H9 (cell line): ENCODE data around the gene STAT2. TPM values are rescaled to one million over a fixed set of nuclear protein-coding genes. Genes with fewer than 3 reads are reported as not detected.

Experiments used
- DNase-seq: peaks from one replicate; pipeline ENCODE4 v3.0.0-alpha.2; 2017
- H2AFZ ChIP-seq: one replicate; pipeline ENCODE4 v1.6.1; 2013; ENCODE audit warnings: mild to moderate bottlenecking, low read length, control low read depth, moderate library complexity
- H2AK5ac ChIP-seq: 2 replicates; pipeline ENCODE4 v1.6.1; 2013; ENCODE audit warnings: low read length, control low read depth, mixed read lengths; ENCODE audit not compliant: insufficient read length
- H2BK120ac ChIP-seq: one replicate; pipeline ENCODE4 v1.6.1; 2013; ENCODE audit warnings: low read depth, mild to moderate bottlenecking, low read length, control low read depth, inconsistent platforms; ENCODE audit not compliant: poor library complexity, severe bottlenecking
- H2BK12ac ChIP-seq: 2 replicates; pipeline ENCODE4 v1.6.1; 2013; ENCODE audit warnings: low read length, control low read depth, mixed read lengths, low read depth; ENCODE audit not compliant: insufficient read length
- H2BK15ac ChIP-seq: 2 replicates; pipeline ENCODE4 v1.6.1; 2013; ENCODE audit warnings: low read depth, low read length, control low read depth
- H2BK20ac ChIP-seq: one replicate; pipeline ENCODE4 v1.6.1; 2013; ENCODE audit warnings: low read depth, mild to moderate bottlenecking, low read length, control low read depth, inconsistent platforms; ENCODE audit not compliant: poor library complexity, severe bottlenecking
- H2BK5ac ChIP-seq: 2 replicates; pipeline ENCODE4 v1.6.1; 2013; ENCODE audit warnings: low read length, control low read depth, mixed read lengths; ENCODE audit not compliant: insufficient read length
- H3K14ac ChIP-seq: 2 replicates; pipeline ENCODE4 v1.6.1; 2013; ENCODE audit warnings: low read length, control low read depth; ENCODE audit not compliant: insufficient read depth
- H3K18ac ChIP-seq: 2 replicates; pipeline ENCODE4 v1.6.1; 2013; ENCODE audit warnings: low read depth, mild to moderate bottlenecking, mixed read lengths, low read length, control low read depth; ENCODE audit not compliant: insufficient read length
- H3K23ac ChIP-seq: 2 replicates; pipeline ENCODE4 v1.6.1; 2013; ENCODE audit warnings: low read length, control low read depth, mixed read lengths, low read depth; ENCODE audit not compliant: insufficient read length
- H3K23me2 ChIP-seq: 2 replicates; pipeline ENCODE4 v1.6.1; 2013; ENCODE audit warnings: low read depth, mild to moderate bottlenecking, mixed read lengths, low read length, control low read depth; ENCODE audit not compliant: insufficient read length, poor library complexity, severe bottlenecking
- H3K27ac ChIP-seq: 2 replicates; pipeline ENCODE4 v1.5.1; 2013; ENCODE audit warnings: low read length, control low read depth, mixed read lengths, low read depth; ENCODE audit not compliant: insufficient read length
- H3K27me3 ChIP-seq: 2 replicates; pipeline ENCODE4 v1.6.1; 2013; ENCODE audit warnings: low read length, control low read depth, inconsistent platforms; ENCODE audit not compliant: insufficient read depth
- H3K4ac ChIP-seq: 2 replicates; pipeline ENCODE4 v1.6.1; 2013; ENCODE audit warnings: low read depth, mild to moderate bottlenecking, control low read depth, inconsistent platforms, low read length, moderate library complexity
- H3K4me1 ChIP-seq: 2 replicates; pipeline ENCODE4 v1.6.1; 2013; ENCODE audit warnings: low read length, control low read depth, inconsistent platforms; ENCODE audit not compliant: insufficient read depth
- H3K4me2 ChIP-seq: 2 replicates; pipeline ENCODE4 v1.6.1; 2013; ENCODE audit warnings: low read length, control low read depth, mixed read lengths; ENCODE audit not compliant: insufficient read length, insufficient read depth
- H3K56ac ChIP-seq: 2 replicates; pipeline ENCODE4 v1.6.1; 2013; ENCODE audit warnings: low read depth, mild to moderate bottlenecking, mixed read lengths, low read length, control low read depth; ENCODE audit not compliant: insufficient read length
- H3K79me1 ChIP-seq: 2 replicates; pipeline ENCODE4 v1.6.1; 2013; ENCODE audit warnings: low read depth, mild to moderate bottlenecking, moderate library complexity, low read length, control low read depth, inconsistent platforms; ENCODE audit not compliant: insufficient read depth, poor library complexity, severe bottlenecking
- H3K79me2 ChIP-seq: 2 replicates; pipeline ENCODE4 v1.6.1; 2013; ENCODE audit warnings: low read length, control low read depth, inconsistent platforms; ENCODE audit not compliant: insufficient read depth
- H3K9ac ChIP-seq: 2 replicates; pipeline ENCODE4 v1.6.1; 2013; ENCODE audit warnings: low read length, control low read depth, mixed read lengths; ENCODE audit not compliant: insufficient read length; ENCODE audit errors: extremely low read depth
- H3K9me3 ChIP-seq: one replicate; pipeline ENCODE4 v1.6.1; 2013; ENCODE audit warnings: low read depth, low read length, inconsistent platforms; ENCODE audit not compliant: control insufficient read depth
- H3T11ph ChIP-seq: one replicate; pipeline ENCODE4 v1.6.1; 2013; ENCODE audit warnings: mild to moderate bottlenecking, low read length, control low read depth, inconsistent platforms
- H4K20me1 ChIP-seq: one replicate; pipeline ENCODE4 v1.6.1; 2013; ENCODE audit not compliant: control insufficient read depth, insufficient read length, insufficient read depth
- H4K5ac ChIP-seq: 2 replicates; pipeline ENCODE4 v1.6.1; 2013; ENCODE audit warnings: low read depth, mild to moderate bottlenecking, mixed read lengths, low read length, control low read depth; ENCODE audit not compliant: insufficient read length
- H4K8ac ChIP-seq: replicated peaks from 2 replicates; pipeline ENCODE4 v1.6.1; 2013; ENCODE audit warnings: low read length, control low read depth, mixed read lengths, low read depth; ENCODE audit not compliant: insufficient read length
- H4K91ac ChIP-seq: 2 replicates; pipeline ENCODE4 v1.6.1; 2013; ENCODE audit warnings: low read depth, mild to moderate bottlenecking, moderate library complexity, mixed read lengths, low read length, control low read depth; ENCODE audit not compliant: insufficient read length
- H3K27ac Mint-ChIP-seq, 3 experiments: 2 replicates in 2 of 3; 3 replicates in 1 of 3; pipeline ENCODE4 v1.8.0; 2020 to 2021; ENCODE audit warnings: mixed read lengths in 3 of 3, mild to moderate bottlenecking in 1 of 3, moderate library complexity in 1 of 3
- H3K27me3 Mint-ChIP-seq: 2 replicates; pipeline ENCODE4 v1.8.0; 2021; ENCODE audit warnings: low read depth, mild to moderate bottlenecking, moderate library complexity, mixed read lengths
- H3K36me3 Mint-ChIP-seq, 3 experiments: 2 replicates in 2 of 3; 3 replicates in 1 of 3; pipeline ENCODE4 v1.8.0; 2020 to 2021; ENCODE audit warnings: low read depth in 3 of 3, mixed read lengths in 3 of 3; ENCODE audit not compliant: insufficient read depth in 1 of 3
- H3K4me1 Mint-ChIP-seq, 2 experiments: 2 replicates each; pipeline ENCODE4 v1.8.0; 2020; ENCODE audit warnings: mixed read lengths in 2 of 2
- H3K4me3 Mint-ChIP-seq, 2 experiments: 2 replicates in 1 of 2; 3 replicates in 1 of 2; pipeline ENCODE4 v1.8.0; 2020 to 2021; ENCODE audit warnings: mild to moderate bottlenecking in 2 of 2, mixed read lengths in 2 of 2, moderate library complexity in 1 of 2
- H3K9me3 Mint-ChIP-seq, 2 experiments: 2 replicates in 1 of 2; 3 replicates in 1 of 2; pipeline ENCODE4 v1.8.0; 2020; ENCODE audit warnings: mild to moderate bottlenecking in 2 of 2, mixed read lengths in 2 of 2, moderate library complexity in 1 of 2
- CTCF ChIP-seq: fragments of 200-600 bp; sonication (generic); conservative IDR thresholded peaks from 3 replicates; pipeline ENCODE4 v1.8.0; 2021; ENCODE audit warnings: antibody characterized with exemption, mild to moderate bottlenecking
- WGBS: extraction: QIAGEN DNeasy Blood & Tissue Kit; methylation state at CpG from one replicate; pipeline ENCODE4 v1.1.7; 2013; ENCODE audit warnings: missing lambda C conversion rate, low lambda C conversion rate, mixed read lengths; ENCODE audit not compliant: insufficient read length; ENCODE audit errors: extremely low coverage; 5-methylcytosine and 5-hydroxymethylcytosine counted together
- total RNA-seq: library from RNA; stranded (reverse); gene quantifications from 2 replicates; pipeline ENCODE4 v1.2.1, GENCODE V29; 2021

Gene STAT2
- total RNA-seq, 1 experiment from 2014 or later = 47.8 TPM

DNA sequence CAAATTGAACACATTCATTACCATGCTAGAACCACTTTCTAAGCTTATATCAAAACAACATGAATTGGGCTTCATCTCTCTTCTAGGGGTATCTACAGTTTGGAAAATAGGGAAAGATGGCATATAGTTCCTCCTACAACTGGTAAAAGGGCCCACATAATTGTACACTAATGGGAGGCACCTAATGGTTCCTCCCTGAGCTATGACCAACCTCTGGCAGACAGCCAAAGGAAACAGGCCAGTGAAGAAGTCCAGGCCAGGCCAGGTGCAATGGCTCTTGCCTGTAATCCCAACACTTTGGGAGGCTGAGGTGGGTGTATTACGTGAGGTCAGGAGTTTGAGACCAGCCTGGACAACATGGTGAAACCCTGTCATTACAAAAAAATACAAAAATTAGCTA is 26.0 kb upstream of the STAT2 start:
- Histone ChIP-seq H3K23ac (no peak overlapping the region), H3K79me2 (no peaks in the 10 kb centered on the region), H3K4me2 (no peak overlapping the region), H3K4me1 (no peaks in the 10 kb centered on the region), H4K20me1 (no peaks in the 10 kb centered on the region), H3K4ac (no peak overlapping the region), H3K9ac (no peak overlapping the region), H3K27me3 (no peaks in the 10 kb centered on the region), H2BK15ac (no peak overlapping the region), H3K14ac (no peak overlapping the region), H2BK5ac (no peak overlapping the region), H3K9me3 (no peaks in the 10 kb centered on the region), H2AK5ac (no peak overlapping the region), H3T11ph (no peak overlapping the region), H3K27ac (no peak overlapping the region), H4K91ac (no peak overlapping the region), H2BK12ac (no peak overlapping the region), H3K18ac (no peak overlapping the region), H2BK120ac (no peak overlapping the region), H4K5ac (no peak overlapping the region), H3K23me2 (no peaks in the 10 kb centered on the region), H4K8ac (no peak overlapping the region), H2AFZ (no peak overlapping the region), H2BK20ac (no peak overlapping the region), H3K56ac (no peak overlapping the region), H3K79me1 (no peaks in the 10 kb centered on the region)
- no peaks in the 10 kb centered on the region for H3K36me3 Mint-ChIP-seq
- peaks cover 8 to 10% of the 10 kb centered on the region in 2 experiments for H3K4me1 Mint-ChIP-seq
- H3K27me3 Mint-ChIP-seq = peaks cover 5% of the 10 kb centered on the region; the same call in 1 of the 2 replicates
- WGBS = no CpG with 5 or more reads among the region's 1 CpG
- H3K4me3 Mint-ChIP-seq = no peak overlapping the region
- no peak for TF ChIP-seq CTCF
- H3K9me3 Mint-ChIP-seq = no peaks in the 10 kb centered on the region
- DNase-seq = no peak
- H3K27ac Mint-ChIP-seq = no peak overlapping the region
